BJ (cell line): ENCODE data around the gene MEP1A. TPM values are rescaled to one million over a fixed set of nuclear protein-coding genes. Genes with fewer than 3 reads are reported as not detected.
"Not testable (repeated sequence)": the region's sequence is repeated elsewhere in the genome, so short reads cannot be mapped to it uniquely, and the experiment has no call there.

Source experiments
- CTCF ChIA-PET: fragments of 350-600 bp; formaldehyde crosslinking; extraction: SDS; loops from one replicate; lab custom pipeline; 2021; ENCODE audit warnings: antibody characterized with exemption, inconsistent platforms; lab: Yijun Ruan, JAX
- POLR2A ChIA-PET: fragments of 300-600 bp; sonication (Branson Sonifier 250); formaldehyde crosslinking; extraction: SDS; loops from one replicate; lab custom pipeline; 2021; ENCODE audit warnings: antibody characterized with exemption; lab: Charles Lee
- DNase-seq: peaks from one replicate; pipeline ENCODE4 v3.0.0-alpha.2; 2011; ENCODE audit warnings: low read depth
- H3K27me3 ChIP-seq: 2 replicates; pipeline ENCODE4 v1.6.0; 2011; ENCODE audit warnings: low read length; ENCODE audit not compliant: control insufficient read depth, insufficient read depth
- H3K36me3 ChIP-seq: 2 replicates; pipeline ENCODE4 v1.5.1; 2011; ENCODE audit warnings: low read length; ENCODE audit not compliant: control insufficient read depth, insufficient read depth
- H3K4me3 ChIP-seq: 2 replicates; pipeline ENCODE4 v1.5.1; 2011; ENCODE audit warnings: low read depth, mild to moderate bottlenecking, control low read depth, low read length
- polyA plus RNA-seq: library from polyadenylated mRNA; depleted of rRNA; stranded (reverse); fragments of >200 nt; gene quantifications from 2 replicates; pipeline ENCODE4 v1.2.3, GENCODE V29; 2011
- TF ChIP-seq, protein P1 (sequence below): IDR thresholded peaks from 2 replicates; pipeline ENCODE4 v1.5.1; 2011; ENCODE audit warnings: low read depth, mild to moderate bottlenecking, control low read depth, inconsistent platforms, low read length, moderate library complexity; ENCODE audit not compliant: insufficient read depth

Gene MEP1A
- polyA plus RNA-seq, 1 experiment = not detected

GRCh38 chr6:46848684-46849360 is 55.6 kb downstream of the MEP1A start:
- Histone ChIP-seq H3K27me3 (no peaks in the 10 kb centered on the region), H3K4me3 (no peak overlapping the region), H3K36me3 (no peaks in the 10 kb centered on the region)
- ChIA-PET POLR2A (no interaction called here), CTCF (interaction anchor here (0.6 to 4.4 kb wide), 40 partner anchors 9 to 664 kb away, joined by 3 to 59 read pairs (median 4); partner anchors contain the start of genes ADGRF1 and TNFRSF21)
- peak; percentile 0 for DNase-seq
- TF ChIP-seq, protein P1, sequence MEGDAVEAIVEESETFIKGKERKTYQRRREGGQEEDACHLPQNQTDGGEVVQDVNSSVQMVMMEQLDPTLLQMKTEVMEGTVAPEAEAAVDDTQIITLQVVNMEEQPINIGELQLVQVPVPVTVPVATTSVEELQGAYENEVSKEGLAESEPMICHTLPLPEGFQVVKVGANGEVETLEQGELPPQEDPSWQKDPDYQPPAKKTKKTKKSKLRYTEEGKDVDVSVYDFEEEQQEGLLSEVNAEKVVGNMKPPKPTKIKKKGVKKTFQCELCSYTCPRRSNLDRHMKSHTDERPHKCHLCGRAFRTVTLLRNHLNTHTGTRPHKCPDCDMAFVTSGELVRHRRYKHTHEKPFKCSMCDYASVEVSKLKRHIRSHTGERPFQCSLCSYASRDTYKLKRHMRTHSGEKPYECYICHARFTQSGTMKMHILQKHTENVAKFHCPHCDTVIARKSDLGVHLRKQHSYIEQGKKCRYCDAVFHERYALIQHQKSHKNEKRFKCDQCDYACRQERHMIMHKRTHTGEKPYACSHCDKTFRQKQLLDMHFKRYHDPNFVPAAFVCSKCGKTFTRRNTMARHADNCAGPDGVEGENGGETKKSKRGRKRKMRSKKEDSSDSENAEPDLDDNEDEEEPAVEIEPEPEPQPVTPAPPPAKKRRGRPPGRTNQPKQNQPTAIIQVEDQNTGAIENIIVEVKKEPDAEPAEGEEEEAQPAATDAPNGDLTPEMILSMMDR = peak; percentile 97

DNA sequence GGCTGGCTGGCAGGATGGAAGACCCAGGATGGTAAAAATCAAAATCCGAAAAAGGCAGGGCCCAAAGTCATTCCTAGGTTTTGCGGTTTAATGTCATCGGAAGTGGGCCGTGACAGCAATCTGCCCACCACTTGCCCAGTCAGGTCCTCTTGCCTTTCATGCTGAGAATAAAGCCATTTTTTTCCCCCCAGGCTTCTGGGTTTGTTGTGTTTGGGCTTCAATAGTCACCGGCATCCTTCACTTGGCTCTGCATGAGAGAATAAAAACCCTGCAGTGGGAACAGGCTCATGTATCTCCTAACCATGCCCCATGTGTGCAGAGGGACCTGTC is 56.1 kb downstream of the MEP1A start:
- CTCF ChIA-PET = interaction anchor here (0.6 to 4.4 kb wide), 35 partner anchors 9 to 664 kb away, joined by 3 to 59 read pairs (median 5); partner anchors contain the start of genes ADGRF1 and TNFRSF21
- TF ChIP-seq, protein P1 = no peak
- no peaks in the 10 kb centered on the region for H3K36me3 ChIP-seq
- DNase-seq = no peak
- no peaks in the 10 kb centered on the region for H3K27me3 ChIP-seq
- POLR2A ChIA-PET = no interaction called here
- H3K4me3 ChIP-seq = no peak overlapping the region

GRCh38 chr6:46850792-46851191 is 57.6 kb downstream of the MEP1A start:
- Histone ChIP-seq H3K36me3 (no peaks in the 10 kb centered on the region), H3K27me3 (no peaks in the 10 kb centered on the region), H3K4me3 (no peak overlapping the region)
- ChIA-PET CTCF (interaction anchor here (0.9 to 7.4 kb wide), 4 partner anchors 9 to 196 kb away, joined by 3 to 59 read pairs (median 20); no protein-coding TSS in a partner anchor), POLR2A (no interaction called here)
- TF ChIP-seq, protein P1 = no peak
- peak; percentile 2 for DNase-seq

DNA sequence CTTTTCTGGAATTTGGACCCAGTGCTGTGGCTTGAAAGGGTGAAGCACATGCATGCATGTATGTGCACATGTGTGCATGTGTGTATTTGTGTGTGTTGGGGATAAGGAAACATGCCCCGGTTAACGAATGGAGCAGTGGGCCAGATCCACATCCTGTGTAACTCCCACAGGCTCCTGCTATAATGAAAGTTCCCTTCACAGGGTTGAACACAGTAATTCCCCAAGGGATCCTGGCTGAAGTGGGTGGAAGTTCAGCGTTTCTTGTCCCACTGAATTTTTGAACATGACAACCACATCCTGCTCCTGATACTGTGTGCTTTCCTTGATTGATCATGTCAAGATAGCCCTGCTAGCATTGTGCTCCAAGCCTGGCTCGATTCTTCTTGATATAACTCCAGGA is 58.4 kb downstream of the MEP1A start:
- POLR2A ChIA-PET, DNase-seq, H3K27me3 ChIP-seq, H3K4me3 ChIP-seq, H3K36me3 ChIP-seq: not testable (repeated sequence)
- CTCF ChIA-PET = interaction anchor here (7.4 kb wide), 1 partner anchor 139 kb away, joined by 35 read pairs; no protein-coding TSS in a partner anchor

- CTCF ChIA-PET = interaction anchor here (0.6 to 7.4 kb wide), 17 partner anchors 10 to 766 kb away, joined by 3 to 35 read pairs (median 4); no protein-coding TSS in a partner anchor
- H3K27me3 ChIP-seq, H3K4me3 ChIP-seq, POLR2A ChIA-PET, H3K36me3 ChIP-seq, DNase-seq: not testable (repeated sequence)
- TF ChIP-seq, protein P1 = peak; percentile 72
Measured at GRCh38 chr6:46855966-46856365, 62.8 kb downstream of the MEP1A start.
